HG03460 (cell line): ENCODE measurements around the gene MIF.

ENCODE experiments used
- ATAC-seq: cut with Tn5 transposase; IDR thresholded peaks from one replicate; pipeline ENCODE4 v1.9.1; 2021; ENCODE audit not compliant: unreplicated experiment

The MIF gene

DNA sequence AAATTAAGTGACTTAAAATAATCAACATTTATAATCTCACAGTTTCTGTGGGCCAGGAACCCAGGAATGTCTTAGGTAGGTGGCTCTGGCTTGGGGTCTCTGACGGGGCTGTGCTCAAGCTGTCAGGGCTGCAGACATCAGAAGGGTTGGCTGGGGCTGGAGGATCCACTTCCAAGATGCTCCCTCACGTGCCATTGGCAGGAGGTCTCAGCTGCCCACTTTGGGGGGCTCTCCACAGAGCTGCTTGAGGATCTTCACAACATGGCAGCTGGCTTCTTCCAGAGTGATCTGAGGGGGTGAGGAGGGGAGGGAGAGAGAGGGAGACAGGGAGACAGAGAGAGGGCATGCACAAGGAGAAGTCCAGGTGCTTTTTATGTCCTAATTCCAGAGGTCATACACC lies 18.4 kb upstream of the MIF start:
- no peak for ATAC-seq

- ATAC-seq, result no peak
Observed at GRCh38 chr22:23877566-23877965, 16.6 kb upstream of the MIF start.

GRCh38 chr22:23878219-23878618 lies 16.0 kb upstream of the MIF start:
- no peak for ATAC-seq

DNA sequence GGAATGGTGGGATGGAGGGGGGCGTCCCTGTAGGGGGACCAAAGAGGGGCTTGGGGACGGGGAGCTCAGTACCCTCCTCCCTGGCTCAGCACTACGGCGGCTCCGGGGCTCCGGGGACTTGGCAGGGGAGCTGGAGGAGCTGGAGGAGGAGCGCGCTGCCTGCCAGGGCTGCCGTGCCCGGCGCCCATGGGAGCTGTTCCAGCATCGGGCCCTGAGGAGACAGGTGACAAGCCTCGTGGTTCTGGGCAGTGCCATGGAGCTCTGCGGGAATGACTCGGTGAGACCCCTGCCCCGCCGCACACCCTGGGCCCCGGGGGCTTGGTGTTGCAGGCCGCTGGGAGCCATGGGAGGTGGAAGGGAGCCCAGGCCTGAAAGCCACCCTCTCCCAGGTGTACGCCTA lies 11.8 kb upstream of the MIF start:
- no peak for ATAC-seq

GRCh38 chr22:23883658-23884057 lies 10.5 kb upstream of the MIF start:
- ATAC-seq, result no peak

DNA sequence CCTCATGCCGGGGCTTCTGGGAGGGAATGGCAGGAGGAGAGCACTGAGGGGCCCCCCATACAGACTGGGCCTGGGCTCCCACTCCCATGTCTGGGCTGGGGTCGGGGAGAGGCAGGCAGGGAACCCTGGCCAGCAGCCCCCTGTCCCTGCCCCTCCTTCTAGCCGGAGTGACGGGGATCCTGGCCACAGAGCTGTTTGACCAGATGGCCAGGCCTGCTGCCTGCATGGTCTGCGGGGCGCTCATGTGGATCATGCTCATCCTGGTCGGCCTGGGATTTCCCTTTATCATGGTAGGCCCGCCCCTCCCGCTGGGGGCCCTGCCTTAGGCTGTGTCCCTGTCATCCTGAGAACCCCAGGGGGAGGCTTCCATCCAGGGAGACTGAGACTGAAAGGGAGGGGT lies 10.0 kb upstream of the MIF start:
- no peak for ATAC-seq

DNA sequence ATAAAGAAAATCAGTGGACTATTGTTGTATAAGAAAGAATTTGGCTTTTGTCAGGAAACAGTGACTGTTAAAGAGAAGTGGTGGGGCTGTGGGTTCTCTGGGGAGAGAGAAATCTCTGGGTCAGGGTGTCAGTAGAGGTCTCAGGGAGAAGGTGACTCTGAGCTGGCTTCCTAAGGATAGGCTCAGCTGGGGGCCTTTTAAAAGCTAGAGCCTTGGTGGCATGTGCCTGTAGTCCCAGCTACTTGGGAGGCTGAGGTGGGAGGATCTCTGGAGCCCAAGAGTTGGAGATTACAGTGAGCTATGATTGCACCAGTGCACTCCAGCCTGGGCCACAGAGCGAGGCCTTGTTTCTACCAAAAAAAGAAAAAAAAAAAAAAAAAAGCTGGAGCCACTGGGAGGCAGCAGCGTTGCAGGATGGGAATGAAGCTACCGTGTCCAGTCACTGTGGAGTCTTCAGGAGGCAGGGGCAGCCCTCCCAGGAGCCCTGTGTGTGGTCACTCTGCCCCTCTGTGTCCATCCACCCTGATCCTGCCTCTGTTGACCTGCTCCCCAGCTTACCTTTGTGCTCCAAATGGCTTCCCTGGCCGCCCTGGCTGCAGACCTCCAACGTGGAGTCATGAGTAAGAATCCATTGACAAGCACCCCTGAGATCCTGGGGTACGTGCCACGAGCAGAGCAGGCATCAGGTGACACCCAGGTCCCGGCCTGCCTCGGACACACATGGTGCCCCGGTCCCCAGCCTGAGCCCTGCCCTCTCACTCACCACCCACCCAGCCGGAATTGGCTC lies 5.4 kb upstream of the MIF start:
- no peak for ATAC-seq

DNA sequence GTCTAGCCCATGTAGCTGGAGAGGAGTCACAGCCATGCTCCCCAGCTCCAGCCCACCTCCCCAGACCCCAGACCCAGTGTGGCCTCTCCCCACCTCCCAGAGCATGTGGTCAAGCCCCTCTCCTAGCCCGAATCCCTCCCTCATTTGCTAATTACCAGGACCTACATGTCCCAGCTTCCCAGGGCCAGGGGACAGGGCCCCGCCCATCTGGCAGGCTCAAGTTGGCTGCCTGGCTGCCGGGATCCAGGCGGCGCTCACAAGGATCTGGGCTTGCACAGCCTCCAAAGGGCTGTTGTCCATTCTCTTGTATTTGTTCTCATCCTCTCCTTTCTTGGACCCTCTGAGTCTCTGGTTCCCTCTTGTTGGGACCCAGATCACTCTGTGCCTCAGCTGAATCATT lies 4.6 kb upstream of the MIF start:
- ATAC-seq, result no peak

GRCh38 chr22:23891726-23892125 lies 2.5 kb upstream of the MIF start:
- ATAC-seq, result no peak

DNA sequence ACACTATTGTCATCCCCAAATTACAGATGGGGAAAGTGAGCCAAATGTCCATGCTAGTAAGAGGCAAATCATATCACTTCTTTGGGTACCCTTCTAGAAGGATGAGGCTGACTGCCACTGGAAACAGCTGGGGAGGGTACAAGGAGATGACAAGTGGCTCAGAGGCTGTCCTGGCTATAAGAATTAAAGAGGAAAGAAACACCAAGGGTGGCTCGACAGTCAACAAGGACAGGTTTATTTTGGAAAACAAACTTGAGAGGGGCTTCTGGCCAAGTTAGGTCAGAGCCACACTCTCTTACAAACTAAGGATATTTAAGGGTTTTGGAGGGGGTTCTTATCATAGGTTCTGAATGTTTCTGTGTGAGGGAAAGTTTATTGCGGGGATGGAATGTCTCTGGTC lies 2.1 kb upstream of the MIF start:
- ATAC-seq, result no peak

DNA sequence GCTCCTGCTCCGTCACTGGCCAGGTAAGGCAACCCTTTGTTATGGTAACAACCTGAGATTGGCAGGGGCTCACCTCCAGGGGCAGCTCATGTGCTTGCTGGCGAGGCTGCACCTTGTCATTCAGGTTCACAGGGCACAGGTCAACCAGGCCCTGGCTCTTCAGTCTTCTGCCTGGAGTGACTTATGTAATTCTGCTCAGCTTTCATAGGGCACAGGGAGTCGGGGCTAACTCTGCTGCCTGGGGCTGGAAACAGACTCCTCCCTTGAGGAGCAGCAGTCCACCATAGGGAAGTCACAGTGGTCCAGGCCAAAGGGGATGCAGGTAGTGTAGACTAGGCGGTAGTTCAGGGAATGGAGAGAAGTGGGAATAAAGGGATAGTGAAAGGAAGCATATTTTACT lies 1.5 kb upstream of the MIF start:
- ATAC-seq, result no peak

DNA sequence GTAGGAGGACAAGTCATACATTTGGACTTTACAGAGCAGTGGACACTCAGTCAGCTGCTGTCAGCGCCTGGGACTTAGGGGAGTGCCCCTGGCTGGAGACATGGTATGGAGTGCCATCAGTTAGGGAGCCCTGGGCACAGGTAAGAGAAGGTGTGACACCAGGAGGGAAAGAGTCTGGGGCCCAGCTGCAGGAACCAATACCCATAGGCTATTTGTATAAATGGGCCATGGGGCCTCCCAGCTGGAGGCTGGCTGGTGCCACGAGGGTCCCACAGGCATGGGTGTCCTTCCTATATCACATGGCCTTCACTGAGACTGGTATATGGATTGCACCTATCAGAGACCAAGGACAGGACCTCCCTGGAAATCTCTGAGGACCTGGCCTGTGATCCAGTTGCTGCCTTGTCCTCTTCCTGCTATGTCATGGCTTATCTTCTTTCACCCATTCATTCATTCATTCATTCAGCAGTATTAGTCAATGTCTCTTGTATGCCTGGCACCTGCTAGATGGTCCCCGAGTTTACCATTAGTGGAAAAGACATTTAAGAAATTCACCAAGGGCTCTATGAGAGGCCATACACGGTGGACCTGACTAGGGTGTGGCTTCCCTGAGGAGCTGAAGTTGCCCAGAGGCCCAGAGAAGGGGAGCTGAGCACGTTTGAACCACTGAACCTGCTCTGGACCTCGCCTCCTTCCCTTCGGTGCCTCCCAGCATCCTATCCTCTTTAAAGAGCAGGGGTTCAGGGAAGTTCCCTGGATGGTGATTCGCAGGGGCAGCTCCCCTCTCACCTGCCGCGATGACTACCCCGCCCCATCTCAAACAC lies 850 bp upstream of the MIF start:
- ATAC-seq, result no peak

DNA sequence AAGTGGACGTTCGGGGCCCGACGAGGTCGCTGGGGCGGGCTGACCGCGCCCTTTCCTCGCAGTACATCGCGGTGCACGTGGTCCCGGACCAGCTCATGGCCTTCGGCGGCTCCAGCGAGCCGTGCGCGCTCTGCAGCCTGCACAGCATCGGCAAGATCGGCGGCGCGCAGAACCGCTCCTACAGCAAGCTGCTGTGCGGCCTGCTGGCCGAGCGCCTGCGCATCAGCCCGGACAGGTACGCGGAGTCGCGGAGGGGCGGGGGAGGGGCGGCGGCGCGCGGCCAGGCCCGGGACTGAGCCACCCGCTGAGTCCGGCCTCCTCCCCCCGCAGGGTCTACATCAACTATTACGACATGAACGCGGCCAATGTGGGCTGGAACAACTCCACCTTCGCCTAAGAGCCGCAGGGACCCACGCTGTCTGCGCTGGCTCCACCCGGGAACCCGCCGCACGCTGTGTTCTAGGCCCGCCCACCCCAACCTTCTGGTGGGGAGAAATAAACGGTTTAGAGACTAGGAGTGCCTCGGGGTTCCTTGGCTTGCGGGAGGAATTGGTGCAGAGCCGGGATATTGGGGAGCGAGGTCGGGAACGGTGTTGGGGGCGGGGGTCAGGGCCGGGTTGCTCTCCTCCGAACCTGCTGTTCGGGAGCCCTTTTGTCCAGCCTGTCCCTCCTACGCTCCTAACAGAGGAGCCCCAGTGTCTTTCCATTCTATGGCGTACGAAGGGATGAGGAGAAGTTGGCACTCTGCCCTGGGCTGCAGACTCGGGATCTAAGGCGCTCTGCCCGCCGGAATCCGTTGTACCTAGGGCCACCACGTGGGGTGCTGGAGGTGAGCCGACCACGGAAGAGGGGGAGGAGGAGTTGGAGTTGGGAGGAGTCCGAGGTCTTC lies 771 bp downstream of the MIF start:
- ATAC-seq, result peak; percentile 16

DNA sequence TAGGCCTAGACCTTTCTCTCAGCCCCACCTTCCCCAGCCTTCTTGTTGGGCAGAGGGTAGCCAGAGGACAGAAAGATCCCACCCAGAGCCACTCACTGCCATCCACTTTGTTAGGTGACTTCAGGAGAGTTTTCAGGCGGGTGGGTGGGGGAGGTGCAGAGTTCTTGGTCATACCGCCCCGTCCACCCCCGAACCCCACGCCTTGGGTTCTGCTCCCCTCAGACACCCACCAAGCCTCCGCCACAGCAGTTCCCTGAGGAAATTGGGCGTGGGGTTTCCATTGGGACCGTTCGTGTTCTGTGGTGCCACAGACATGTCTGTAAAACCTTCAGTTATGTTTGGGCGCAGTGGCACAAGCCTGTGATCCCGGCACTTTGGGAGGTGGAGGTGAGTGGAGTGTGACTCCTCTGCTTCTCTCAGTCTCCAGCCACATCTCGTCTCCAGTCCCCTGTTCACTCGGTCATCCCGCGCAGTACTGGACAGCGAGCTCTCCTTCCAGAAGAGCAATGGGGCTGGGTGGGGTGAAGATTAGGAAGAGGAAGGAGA lies 1.5 kb downstream of the MIF start:
- no peak for ATAC-seq

- ATAC-seq, result no peak
Observed at GRCh38 chr22:23896166-23896522, 2.0 kb downstream of the MIF start.

- ATAC-seq, result no peak
Observed at GRCh38 chr22:23896523-23897186, 2.5 kb downstream of the MIF start.

GRCh38 chr22:23897320-23897719 lies 3.1 kb downstream of the MIF start:
- ATAC-seq, result no peak

- no peak for ATAC-seq
Observed at GRCh38 chr22:23898006-23898974, 4.1 kb downstream of the MIF start.

GRCh38 chr22:23899042-23899745 lies 5.0 kb downstream of the MIF start:
- no peak for ATAC-seq
